Measurements from ENCODE around the gene NFATC2.

NFATC2 gene

GRCh38 chr20:51427651-51428291 is 114.7 kb downstream of the NFATC2 start:
- WGBS (ENCODE audit: insufficient coverage) = 95% methylated on average over 12 of the region's 14 CpGs
- no peak overlapping the region for H3K27ac ChIP-seq (ENCODE audit: insufficient read depth in 1 of 2, low read depth in 1 of 2, low read length in 2 of 2, poor library complexity in 1 of 2, severe bottlenecking in 2 of 2)
- no peak overlapping the region for H3K4me3 ChIP-seq (ENCODE audit: control insufficient read depth in 1 of 7, extremely low read depth in 1 of 7, insufficient read depth in 4 of 7, low read depth in 2 of 7, low read length in 6 of 7)
- ChIA-PET CTCF (interaction anchor here (1.5 kb wide), 1 partner anchor 11 kb away, joined by 6 read pairs; no protein-coding TSS in a partner anchor), POLR2A (no interaction called here)
- DNase-seq = no peak
- no peaks in the 10 kb centered on the region for H3K27me3 ChIP-seq (replicated peaks in 2 of 5; ENCODE audit: control insufficient read depth in 4 of 5, insufficient read depth in 5 of 5, low read length in 4 of 5)
- H3K4me1 ChIP-seq (ENCODE audit: control extremely low read depth in 1 of 4, control insufficient read depth in 4 of 4, insufficient read depth in 4 of 4, low read length in 3 of 4) = peaks cover 4 to 24% (median 18%) of the 10 kb centered on the region in 4 experiments
- H3K36me3 ChIP-seq (ENCODE audit: control insufficient read depth in 4 of 4, insufficient read depth in 4 of 4, low read length in 3 of 4) = peaks cover 2 to 83% (median 55%) of the 10 kb centered on the region in 4 experiments
- H3K9me3 ChIP-seq (ENCODE audit: control extremely low read depth in 1 of 5, control insufficient read depth in 4 of 5, insufficient read depth in 2 of 5, low read depth in 1 of 5, low read length in 4 of 5) = no peaks in the 10 kb centered on the region

DNA sequence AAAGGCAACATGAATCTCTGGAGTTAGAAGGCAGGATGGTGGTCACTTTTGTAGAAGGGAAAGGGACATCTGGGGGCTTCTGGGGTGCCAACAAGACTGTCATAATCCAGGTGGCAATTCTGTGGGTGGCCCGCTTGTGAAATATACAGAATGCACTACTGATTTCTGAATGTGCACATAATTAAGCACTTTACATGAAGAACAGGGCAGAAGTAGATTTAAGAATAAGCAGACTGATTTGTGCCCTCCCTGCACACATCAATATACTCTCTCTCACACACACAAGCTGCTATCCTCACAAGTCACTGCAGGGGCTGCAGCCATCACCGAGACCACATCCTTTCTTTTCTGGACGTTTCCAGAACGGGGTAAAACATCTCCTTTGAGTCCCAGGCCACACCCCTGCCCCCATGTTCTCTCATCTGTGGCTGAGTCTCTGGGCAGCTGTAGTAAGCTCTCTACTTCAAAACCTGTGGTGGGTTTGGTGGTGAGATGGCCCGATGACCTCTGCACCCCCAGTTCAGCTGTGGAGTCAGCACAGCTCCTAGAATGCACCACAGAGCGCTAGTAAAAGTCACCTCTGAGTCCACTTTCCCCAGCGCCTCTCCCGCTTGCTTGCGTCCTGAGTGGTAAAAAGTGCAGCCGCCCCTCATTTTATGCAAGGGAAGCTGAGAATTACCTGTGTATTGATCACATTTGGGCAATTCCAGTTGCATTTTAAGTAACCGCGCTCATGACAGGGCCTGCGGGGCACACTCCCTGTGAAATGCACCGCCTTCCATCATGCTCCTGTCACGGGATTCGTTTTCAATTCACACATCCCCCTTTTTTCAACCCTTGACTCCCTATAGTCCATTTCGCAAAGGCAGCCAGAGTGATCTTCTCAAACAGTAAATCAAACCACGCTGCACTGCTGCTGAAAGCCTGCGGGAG is 115.5 kb downstream of the NFATC2 start:
- DNase-seq = no peak
- Histone ChIP-seq H3K4me1 (ENCODE audit: control extremely low read depth in 1 of 4, control insufficient read depth in 4 of 4, insufficient read depth in 4 of 4, low read length in 3 of 4) (peaks cover 4 to 16% (median 11%) of the 10 kb centered on the region in 4 experiments), H3K27ac (ENCODE audit: insufficient read depth in 1 of 2, low read depth in 1 of 2, low read length in 2 of 2, poor library complexity in 1 of 2, severe bottlenecking in 2 of 2) (no peak overlapping the region), H3K9me3 (ENCODE audit: control extremely low read depth in 1 of 5, control insufficient read depth in 4 of 5, insufficient read depth in 2 of 5, low read depth in 1 of 5, low read length in 4 of 5) (no peaks in the 10 kb centered on the region), H3K36me3 (ENCODE audit: control insufficient read depth in 4 of 4, insufficient read depth in 4 of 4, low read length in 3 of 4) (peaks cover 0 to 79% (median 52%) of the 10 kb centered on the region in 4 experiments), H3K27me3 (replicated peaks in 2 of 5; ENCODE audit: control insufficient read depth in 4 of 5, insufficient read depth in 5 of 5, low read length in 4 of 5) (no peaks in the 10 kb centered on the region), H3K4me3 (ENCODE audit: control insufficient read depth in 1 of 7, extremely low read depth in 1 of 7, insufficient read depth in 4 of 7, low read depth in 2 of 7, low read length in 6 of 7) (no peak overlapping the region)
- 94% methylated on average over 17 of the region's 19 CpGs for WGBS (ENCODE audit: insufficient coverage)
- CTCF ChIA-PET = no interaction called here
- POLR2A ChIA-PET = interaction anchor here (0.5 to 0.6 kb wide), 2 partner anchors 30 to 607 kb away, joined by 3 to 5 read pairs; no protein-coding TSS in a partner anchor

DNA sequence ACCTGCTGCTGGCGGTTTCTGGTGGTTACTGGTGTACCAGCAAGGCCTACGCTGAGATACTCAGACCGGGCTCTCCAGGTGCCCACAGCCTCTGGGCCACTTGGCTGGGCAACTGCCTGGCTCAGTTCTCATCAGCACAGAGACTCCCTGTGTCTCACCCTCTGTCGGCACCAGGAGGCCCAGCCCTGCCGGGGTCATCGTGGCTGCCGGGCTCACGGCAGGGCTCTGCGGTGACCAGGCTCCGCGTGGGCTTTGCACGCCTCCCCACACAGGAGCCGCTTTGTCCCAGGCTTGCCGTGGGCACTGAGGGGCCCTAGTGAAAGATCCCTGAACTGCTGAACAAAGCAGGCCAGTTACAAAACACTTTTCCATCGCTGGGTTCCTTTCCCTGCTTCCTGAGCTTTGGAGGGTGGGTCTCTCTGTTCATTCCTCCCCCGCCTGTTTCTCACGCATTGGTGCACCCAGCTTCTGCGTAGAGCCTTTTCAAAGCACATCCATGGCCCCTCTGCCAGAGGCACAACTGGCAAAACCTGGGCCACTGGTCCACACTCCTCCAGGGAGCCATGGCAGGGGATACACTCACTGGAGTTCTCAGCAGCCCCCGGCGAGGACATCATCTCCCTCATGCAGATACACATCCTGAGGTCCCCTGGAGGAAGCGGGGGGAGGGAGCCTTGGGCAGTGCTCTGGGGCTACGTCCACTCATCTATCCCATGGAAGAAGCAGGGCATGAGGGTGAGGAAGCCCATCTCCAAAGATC is 117.0 kb downstream of the NFATC2 start:
- POLR2A ChIA-PET = interaction anchor here (0.7 kb wide), 1 partner anchor 185 kb away, joined by 3 read pairs; no protein-coding TSS in a partner anchor
- 96% methylated on average over 20 of the region's 22 CpGs for WGBS (ENCODE audit: insufficient coverage)
- H3K4me1 ChIP-seq (ENCODE audit: control extremely low read depth in 1 of 4, control insufficient read depth in 4 of 4, insufficient read depth in 4 of 4, low read length in 3 of 4) = peaks cover 0 to 2% (median 0%) of the 10 kb centered on the region in 4 experiments
- DNase-seq = no peak
- CTCF ChIA-PET = no interaction called here
- H3K9me3 ChIP-seq (ENCODE audit: control extremely low read depth in 1 of 5, control insufficient read depth in 4 of 5, insufficient read depth in 2 of 5, low read depth in 1 of 5, low read length in 4 of 5) = no peaks in the 10 kb centered on the region
- no peak overlapping the region for H3K27ac ChIP-seq (ENCODE audit: insufficient read depth in 1 of 2, low read depth in 1 of 2, low read length in 2 of 2, poor library complexity in 1 of 2, severe bottlenecking in 2 of 2)
- peaks cover 0 to 81% (median 56%) of the 10 kb centered on the region in 4 experiments for H3K36me3 ChIP-seq (ENCODE audit: control insufficient read depth in 4 of 4, insufficient read depth in 4 of 4, low read length in 3 of 4)
- H3K27me3 ChIP-seq (replicated peaks in 2 of 5; ENCODE audit: control insufficient read depth in 4 of 5, insufficient read depth in 5 of 5, low read length in 4 of 5) = no peaks in the 10 kb centered on the region
- H3K4me3 ChIP-seq (ENCODE audit: control insufficient read depth in 1 of 7, extremely low read depth in 1 of 7, insufficient read depth in 4 of 7, low read depth in 2 of 7, low read length in 6 of 7) = no peak overlapping the region

- peaks cover 0 to 73% (median 47%) of the 10 kb centered on the region in 4 experiments for H3K36me3 ChIP-seq (ENCODE audit: control insufficient read depth in 4 of 4, insufficient read depth in 4 of 4, low read length in 3 of 4)
- CTCF ChIA-PET = interaction anchor here (1.2 to 1.5 kb wide), 2 partner anchors 15 to 38 kb away, joined by 3 to 5 read pairs; no protein-coding TSS in a partner anchor
- DNase-seq = no peak
- no peaks in the 10 kb centered on the region for H3K27me3 ChIP-seq (replicated peaks in 2 of 5; ENCODE audit: control insufficient read depth in 4 of 5, insufficient read depth in 5 of 5, low read length in 4 of 5)
- no peak overlapping the region for H3K27ac ChIP-seq (ENCODE audit: insufficient read depth in 1 of 2, low read depth in 1 of 2, low read length in 2 of 2, poor library complexity in 1 of 2, severe bottlenecking in 2 of 2)
- H3K4me3 ChIP-seq (ENCODE audit: control insufficient read depth in 1 of 7, extremely low read depth in 1 of 7, insufficient read depth in 4 of 7, low read depth in 2 of 7, low read length in 6 of 7) = no peak overlapping the region
- WGBS (ENCODE audit: insufficient coverage) = 100% methylated on average over 12 of the region's 15 CpGs
- peaks cover 0 to 1% (median 0%) of the 10 kb centered on the region in 4 experiments for H3K4me1 ChIP-seq (ENCODE audit: control extremely low read depth in 1 of 4, control insufficient read depth in 4 of 4, insufficient read depth in 4 of 4, low read length in 3 of 4)
- POLR2A ChIA-PET = no interaction called here
- H3K9me3 ChIP-seq (ENCODE audit: control extremely low read depth in 1 of 5, control insufficient read depth in 4 of 5, insufficient read depth in 2 of 5, low read depth in 1 of 5, low read length in 4 of 5) = no peaks in the 10 kb centered on the region
Observed at GRCh38 chr20:51424270-51425117, 118.0 kb downstream of the NFATC2 start.

DNA sequence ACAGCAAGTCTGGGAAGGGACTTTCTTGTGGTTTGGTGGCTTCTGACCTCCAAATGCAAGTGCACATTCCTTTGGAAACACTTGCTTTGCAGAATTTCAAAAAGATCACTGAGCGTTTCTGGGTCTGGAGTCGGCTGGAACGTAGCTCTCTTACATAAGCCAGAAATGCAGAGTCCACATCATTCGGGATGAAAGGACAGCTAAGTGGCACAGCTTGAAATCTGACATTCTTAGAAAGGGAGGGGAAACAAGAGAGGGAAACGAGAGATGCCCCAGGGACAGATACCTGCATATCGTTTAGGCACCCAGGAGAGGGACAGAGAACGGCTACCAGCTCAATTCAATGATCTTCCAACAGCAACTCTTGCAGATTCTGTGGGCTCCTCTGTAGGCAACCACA is 118.7 kb downstream of the NFATC2 start:
- Histone ChIP-seq H3K4me1 (ENCODE audit: control extremely low read depth in 1 of 4, control insufficient read depth in 4 of 4, insufficient read depth in 4 of 4, low read length in 3 of 4) (peaks cover 0 to 1% (median 0%) of the 10 kb centered on the region in 4 experiments), H3K27ac (ENCODE audit: insufficient read depth in 1 of 2, low read depth in 1 of 2, low read length in 2 of 2, poor library complexity in 1 of 2, severe bottlenecking in 2 of 2) (no peak overlapping the region), H3K27me3 (replicated peaks in 2 of 5; ENCODE audit: control insufficient read depth in 4 of 5, insufficient read depth in 5 of 5, low read length in 4 of 5) (no peaks in the 10 kb centered on the region), H3K4me3 (ENCODE audit: control insufficient read depth in 1 of 7, extremely low read depth in 1 of 7, insufficient read depth in 4 of 7, low read depth in 2 of 7, low read length in 6 of 7) (no peak overlapping the region), H3K9me3 (ENCODE audit: control extremely low read depth in 1 of 5, control insufficient read depth in 4 of 5, insufficient read depth in 2 of 5, low read depth in 1 of 5, low read length in 4 of 5) (no peaks in the 10 kb centered on the region), H3K36me3 (ENCODE audit: control insufficient read depth in 4 of 4, insufficient read depth in 4 of 4, low read length in 3 of 4) (peaks cover 0 to 73% (median 44%) of the 10 kb centered on the region in 4 experiments)
- CTCF ChIA-PET = interaction anchor here (0.7 to 1.8 kb wide), 5 partner anchors 10 to 171 kb away, joined by 3 to 7 read pairs (median 5); no protein-coding TSS in a partner anchor
- no peak for DNase-seq
- WGBS (ENCODE audit: insufficient coverage) = 92% methylated on average over 7 of the region's 7 CpGs
- POLR2A ChIA-PET = no interaction called here

GRCh38 chr20:51423290-51423667 is 119.2 kb downstream of the NFATC2 start:
- Histone ChIP-seq H3K4me3 (ENCODE audit: control insufficient read depth in 1 of 7, extremely low read depth in 1 of 7, insufficient read depth in 4 of 7, low read depth in 2 of 7, low read length in 6 of 7) (no peak overlapping the region), H3K36me3 (ENCODE audit: control insufficient read depth in 4 of 4, insufficient read depth in 4 of 4, low read length in 3 of 4) (peaks cover 2 to 70% (median 42%) of the 10 kb centered on the region in 4 experiments), H3K9me3 (ENCODE audit: control extremely low read depth in 1 of 5, control insufficient read depth in 4 of 5, insufficient read depth in 2 of 5, low read depth in 1 of 5, low read length in 4 of 5) (no peaks in the 10 kb centered on the region), H3K27me3 (replicated peaks in 2 of 5; ENCODE audit: control insufficient read depth in 4 of 5, insufficient read depth in 5 of 5, low read length in 4 of 5) (no peaks in the 10 kb centered on the region), H3K27ac (ENCODE audit: insufficient read depth in 1 of 2, low read depth in 1 of 2, low read length in 2 of 2, poor library complexity in 1 of 2, severe bottlenecking in 2 of 2) (no peak overlapping the region), H3K4me1 (ENCODE audit: control extremely low read depth in 1 of 4, control insufficient read depth in 4 of 4, insufficient read depth in 4 of 4, low read length in 3 of 4) (peaks cover 0 to 1% (median 0%) of the 10 kb centered on the region in 4 experiments)
- CTCF ChIA-PET = interaction anchor here (0.7 to 1.8 kb wide), 4 partner anchors 10 to 172 kb away, joined by 3 to 7 read pairs (median 6); no protein-coding TSS in a partner anchor
- no peak for DNase-seq
- no CpG with 5 or more reads among the region's 1 CpG for WGBS (ENCODE audit: insufficient coverage)
- POLR2A ChIA-PET = no interaction called here

All from common myeloid progenitor, CD34-positive (primary cell).